SU-DHL-6 (cell line): ENCODE data around the gene LCMT2.

Experiments used
- H2AFZ ChIP-seq: fragments of 200-600 bp; sonication (generic); 2 replicates; pipeline ENCODE4 v1.6.1; 2014; ENCODE audit warnings: low read depth, mild to moderate bottlenecking, moderate library complexity, mixed read lengths, antibody characterized with exemption, low read length; ENCODE audit not compliant: severe bottlenecking
- H3F3A ChIP-seq: fragments of 200-600 bp; shearing (Covaris generic); 2 replicates; pipeline ENCODE4 v1.6.0; 2016; ENCODE audit warnings: antibody characterized with exemption, mild to moderate bottlenecking; ENCODE audit not compliant: insufficient read depth
- H3K27ac ChIP-seq: fragments of 200-600 bp; sonication (generic); 2 replicates; pipeline ENCODE4 v1.5.1; 2016; ENCODE audit warnings: low read depth, mild to moderate bottlenecking, low read length, moderate library complexity, mixed read lengths
- H3K27me3 ChIP-seq: fragments of 200-600 bp; sonication (generic), shearing (Covaris generic); 2 replicates; pipeline ENCODE4 v1.6.0; 2014; ENCODE audit warnings: mild to moderate bottlenecking, low read length
- H3K36me3 ChIP-seq: fragments of 200-600 bp; sonication (generic); 2 replicates; pipeline ENCODE4 v1.6.1; 2014; ENCODE audit warnings: mild to moderate bottlenecking, low read length, mixed read lengths
- H3K4me2 ChIP-seq: fragments of 300-600, 200-600 bp; shearing (Covaris generic), sonication (generic); 2 replicates; pipeline ENCODE4 v1.6.0; 2014; ENCODE audit warnings: low read length, low read depth, mild to moderate bottlenecking; ENCODE audit not compliant: poor library complexity, severe bottlenecking
- H3K4me3 ChIP-seq: fragments of 200-600 bp; sonication (generic); 2 replicates; pipeline ENCODE4 v1.5.1; 2014; ENCODE audit warnings: antibody characterized with exemption, low read length, mild to moderate bottlenecking, mixed read lengths; ENCODE audit not compliant: insufficient read depth, poor library complexity, severe bottlenecking
- H3K79me2 ChIP-seq: fragments of 200-600 bp; sonication (generic); 2 replicates; pipeline ENCODE4 v1.6.1; 2014; ENCODE audit warnings: mild to moderate bottlenecking, low read length, moderate library complexity; ENCODE audit not compliant: insufficient read depth
- H3K9ac ChIP-seq: fragments of 200-600 bp; sonication (generic); 2 replicates; pipeline ENCODE4 v1.7.0; 2014; ENCODE audit warnings: mild to moderate bottlenecking, low read length
- H3K9me2 ChIP-seq: fragments of 200-600 bp; sonication (generic); replicated peaks from 2 replicates; pipeline ENCODE4 v1.6.1; 2014; ENCODE audit warnings: low read length; ENCODE audit not compliant: insufficient read depth
- H3K9me3 ChIP-seq: fragments of 200-600 bp; sonication (generic); 2 replicates; pipeline ENCODE4 v1.6.1; 2014; ENCODE audit warnings: low read length, mixed read lengths; ENCODE audit not compliant: insufficient read depth
- H4K20me1 ChIP-seq: fragments of 200-600 bp; sonication (generic); 2 replicates; pipeline ENCODE4 v1.6.1; 2014; ENCODE audit warnings: low read depth, mild to moderate bottlenecking, antibody characterized with exemption, low read length, moderate library complexity, mixed read lengths
- CTCF ChIP-seq: fragments of 200-600 bp; sonication (generic); IDR thresholded peaks from one replicate; pipeline ENCODE4 v1.5.1; 2017; ENCODE audit warnings: antibody characterized with exemption, mild to moderate bottlenecking, low read length, moderate library complexity; ENCODE audit not compliant: insufficient read depth, poor library complexity, severe bottlenecking
- EZH2phosphoT487 ChIP-seq: fragments of 200-600 bp; sonication (generic), shearing (Covaris generic); conservative IDR thresholded peaks from 2 replicates; pipeline ENCODE4 v1.6.1; 2018; ENCODE audit warnings: mild to moderate bottlenecking, antibody characterized with exemption, low read length, moderate library complexity, mixed read lengths

Gene LCMT2

GRCh38 chr15:43285609-43286037 lies 44.8 kb downstream of the LCMT2 start:
- Histone ChIP-seq H3K4me2 (no peak overlapping the region), H3K27ac (no peak overlapping the region), H4K20me1 (no peaks in the 10 kb centered on the region), H3K27me3 (no peaks in the 10 kb centered on the region), H3K9ac (no peak overlapping the region), H3K36me3 (no peaks in the 10 kb centered on the region), H3F3A (no peaks in the 10 kb centered on the region), H2AFZ (no peak overlapping the region), H3K9me2 (no peaks in the 10 kb centered on the region), H3K9me3 (no peaks in the 10 kb centered on the region), H3K4me3 (no peak overlapping the region), H3K79me2 (no peaks in the 10 kb centered on the region)
- TF ChIP-seq CTCF, result peak; percentile 55
- no peak for TF ChIP-seq EZH2phosphoT487

- no peaks in the 10 kb centered on the region for H3K27me3 ChIP-seq
- no peaks in the 10 kb centered on the region for H4K20me1 ChIP-seq
Measured at GRCh38 chr15:43283526-43283925, 46.8 kb downstream of the LCMT2 start.

GRCh38 chr15:43281926-43282602 lies 48.3 kb downstream of the LCMT2 start:
- Histone ChIP-seq H3F3A (no peaks in the 10 kb centered on the region), H3K27ac (no peak overlapping the region), H3K4me3 (no peak overlapping the region), H3K27me3 (no peaks in the 10 kb centered on the region), H2AFZ (no peak overlapping the region), H3K9me2 (no peaks in the 10 kb centered on the region), H3K79me2 (no peaks in the 10 kb centered on the region), H4K20me1 (no peaks in the 10 kb centered on the region), H3K4me2 (no peak overlapping the region), H3K9me3 (no peaks in the 10 kb centered on the region), H3K36me3 (no peaks in the 10 kb centered on the region), H3K9ac (no peak overlapping the region)
- TF ChIP-seq EZH2phosphoT487, result no peak
- TF ChIP-seq CTCF, result no peak

More at GRCh38 chr15:43283526-43283925, 46.8 kb downstream of the LCMT2 start:
- Histone ChIP-seq H3K27ac (no peak overlapping the region), H3F3A (no peaks in the 10 kb centered on the region), H2AFZ (no peak overlapping the region), H3K4me2 (no peak overlapping the region), H3K36me3 (no peaks in the 10 kb centered on the region), H3K79me2 (no peaks in the 10 kb centered on the region), H3K4me3 (no peak overlapping the region), H3K9me3 (no peaks in the 10 kb centered on the region), H3K9ac (no peak overlapping the region), H3K9me2 (no peaks in the 10 kb centered on the region)
- no peak for TF ChIP-seq EZH2phosphoT487
- TF ChIP-seq CTCF, result no peak
